NCI-H146 treated with DMSO at 0.1 percent for 48 hours (cell line): Measurements from ENCODE around the gene SENP2.

Experiments
- DNase-seq: peaks from one replicate; lab custom pipeline; 2025; ENCODE audit not compliant: unreplicated experiment; lab: John Stamatoyannopoulos, UW

Gene SENP2

DNA sequence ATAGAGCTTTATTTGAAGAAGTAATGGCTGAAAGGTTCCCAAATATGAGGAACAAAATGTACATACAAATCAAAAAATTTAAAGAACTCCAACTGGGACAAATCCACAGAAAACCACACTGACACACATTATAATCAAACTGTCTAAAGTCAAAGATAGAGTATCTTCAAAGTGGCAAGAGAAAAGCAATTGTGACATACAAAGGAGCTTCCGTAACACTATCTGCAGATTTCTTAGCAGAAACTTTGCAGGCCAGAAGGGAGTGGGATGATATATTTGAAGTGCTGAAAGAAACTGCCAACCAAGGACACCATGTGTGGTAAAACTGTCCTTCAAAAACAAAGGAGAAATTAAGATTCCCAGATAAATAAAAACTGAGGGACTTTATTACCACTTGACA lies 91.9 kb downstream of the SENP2 start:
- DNase-seq = no peak

DNA sequence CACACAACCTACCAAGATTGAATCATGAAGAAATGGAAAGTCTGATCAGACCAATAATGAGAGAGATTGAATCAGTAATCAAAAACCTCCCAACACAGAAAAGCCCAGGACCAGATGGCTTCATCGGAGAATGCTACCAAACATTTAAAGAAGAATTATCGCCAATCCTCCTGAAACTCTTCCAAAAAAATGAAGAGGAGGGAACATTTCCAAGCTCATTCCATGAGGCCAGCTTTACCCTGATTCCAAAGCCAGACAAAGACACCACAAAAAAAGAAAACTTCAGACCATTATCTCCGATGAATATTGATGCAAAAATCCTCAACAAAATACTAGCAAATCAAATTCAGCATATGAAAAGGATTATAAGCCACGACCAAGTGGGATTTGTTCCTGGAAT lies 94.1 kb downstream of the SENP2 start:
- DNase-seq = no peak
